Smooth muscle cell (in vitro differentiated cells): Measurements from ENCODE around the gene MT1E. TPM values are rescaled to one million over a fixed set of nuclear protein-coding genes. Genes with fewer than 3 reads are reported as not detected.

Experiments
- DNase-seq: peaks from one replicate; lab custom pipeline; 2025; ENCODE audit not compliant: unreplicated experiment; lab: John Stamatoyannopoulos, UW
- H2AFZ ChIP-seq: fragments of 200-600 bp; sonication (generic); 2 replicates; pipeline ENCODE4 v1.6.0; 2016; ENCODE audit warnings: antibody characterized with exemption, low read depth, mild to moderate bottlenecking
- H3F3A ChIP-seq: fragments of 200-600 bp; sonication (generic); 2 replicates; pipeline ENCODE4 v1.6.0; 2017; ENCODE audit warnings: antibody characterized with exemption, low read depth
- H3K27ac ChIP-seq: fragments of 200-600 bp; sonication (generic); 2 replicates; pipeline ENCODE4 v1.5.1; 2016; ENCODE audit warnings: low read depth, mild to moderate bottlenecking
- H3K27me3 ChIP-seq: fragments of 200-600 bp; sonication (generic); 2 replicates; pipeline ENCODE4 v1.6.1; 2016; ENCODE audit warnings: low read depth, mild to moderate bottlenecking
- H3K36me3 ChIP-seq: fragments of 200-600 bp; sonication (generic); 2 replicates; pipeline ENCODE4 v1.5.1; 2016; ENCODE audit warnings: low read depth
- H3K4me1 ChIP-seq: fragments of 200-600 bp; sonication (generic); 2 replicates; pipeline ENCODE4 v1.5.1; 2016; ENCODE audit warnings: low read depth
- H3K4me2 ChIP-seq: fragments of 200-600 bp; sonication (generic); 2 replicates; pipeline ENCODE4 v1.6.0; 2016; ENCODE audit warnings: mild to moderate bottlenecking
- H3K4me3 ChIP-seq: fragments of 200-600 bp; sonication (generic); 2 replicates; pipeline ENCODE4 v1.5.1; 2016; ENCODE audit warnings: mild to moderate bottlenecking
- H3K79me2 ChIP-seq: fragments of 200-600 bp; sonication (generic); 2 replicates; pipeline ENCODE4 v1.6.0; 2016; ENCODE audit warnings: low read depth, mild to moderate bottlenecking
- H3K9ac ChIP-seq: fragments of 200-600 bp; sonication (generic); 2 replicates; pipeline ENCODE4 v1.6.0; 2016; ENCODE audit warnings: low read depth
- H3K9me3 ChIP-seq: fragments of 200-600 bp; sonication (generic); replicated peaks from 2 replicates; pipeline ENCODE4 v1.5.1; 2016; ENCODE audit warnings: low read depth
- H4K20me1 ChIP-seq: fragments of 200-600 bp; sonication (generic); 2 replicates; pipeline ENCODE4 v1.6.0; 2016; ENCODE audit warnings: low read depth
- WGBS: methylation state at CpG from one replicate; pipeline ENCODE4 v1.1.7; 2016; ENCODE audit warnings: low lambda C conversion rate; 5-methylcytosine and 5-hydroxymethylcytosine counted together
- polyA plus RNA-seq: library from polyadenylated mRNA; unstranded; fragments of >200 nt; fragmentation: Nextera tagmentation; extraction: Ambion mirVana; gene quantifications from 2 replicates; pipeline ENCODE4 v1.2.1, GENCODE V29; 2016
- total RNA-seq: library from RNA; depleted of rRNA; stranded (reverse); fragments of >200 nt; gene quantifications from 2 replicates; pipeline ENCODE4 v1.2.3, GENCODE V29; 2014
- TF ChIP-seq, protein P1 (sequence below): fragments of 200-600 bp; sonication (generic); IDR thresholded peaks from 2 replicates; pipeline ENCODE4 v1.5.1; 2017; ENCODE audit warnings: borderline replicate concordance, mild to moderate bottlenecking, antibody characterized with exemption; ENCODE audit not compliant: insufficient read depth, poor library complexity, severe bottlenecking

Gene MT1E
- total and polyA plus RNA-seq, 2 experiments from 2014 or later = 2.0 to 10.3 TPM

GRCh38 chr16:56608043-56608875 lies 17.3 kb upstream of the MT1E start, which contains the start of gene MT2A:
Gene MT2A, plus strand, starts transcription at chr16:56608584. Its CDS starts 72 bp downstream, at chr16:56608656.
- no peaks in the 10 kb centered on the region for H3K36me3 ChIP-seq
- no peaks in the 10 kb centered on the region for H3K79me2 ChIP-seq
- peak; percentile 68 for DNase-seq
- H3K27me3 ChIP-seq = no peaks in the 10 kb centered on the region
- H3K4me2 ChIP-seq = peak within 1 kb of the TSS; percentile 88
- H3K9ac ChIP-seq = peak within 1 kb of the TSS; percentile 58
- H3F3A ChIP-seq = peaks cover 23% of the 10 kb centered on the region
- WGBS = 7% methylated on average over 62 of the region's 62 CpGs
- H3K9me3 ChIP-seq = no peaks in the 10 kb centered on the region
- no peak within 1 kb of the TSS for H2AFZ ChIP-seq
- peaks cover 18% of the 10 kb centered on the region for H3K4me1 ChIP-seq
- H3K27ac ChIP-seq = peak within 1 kb of the TSS; percentile 93
- TF ChIP-seq, protein P1, sequence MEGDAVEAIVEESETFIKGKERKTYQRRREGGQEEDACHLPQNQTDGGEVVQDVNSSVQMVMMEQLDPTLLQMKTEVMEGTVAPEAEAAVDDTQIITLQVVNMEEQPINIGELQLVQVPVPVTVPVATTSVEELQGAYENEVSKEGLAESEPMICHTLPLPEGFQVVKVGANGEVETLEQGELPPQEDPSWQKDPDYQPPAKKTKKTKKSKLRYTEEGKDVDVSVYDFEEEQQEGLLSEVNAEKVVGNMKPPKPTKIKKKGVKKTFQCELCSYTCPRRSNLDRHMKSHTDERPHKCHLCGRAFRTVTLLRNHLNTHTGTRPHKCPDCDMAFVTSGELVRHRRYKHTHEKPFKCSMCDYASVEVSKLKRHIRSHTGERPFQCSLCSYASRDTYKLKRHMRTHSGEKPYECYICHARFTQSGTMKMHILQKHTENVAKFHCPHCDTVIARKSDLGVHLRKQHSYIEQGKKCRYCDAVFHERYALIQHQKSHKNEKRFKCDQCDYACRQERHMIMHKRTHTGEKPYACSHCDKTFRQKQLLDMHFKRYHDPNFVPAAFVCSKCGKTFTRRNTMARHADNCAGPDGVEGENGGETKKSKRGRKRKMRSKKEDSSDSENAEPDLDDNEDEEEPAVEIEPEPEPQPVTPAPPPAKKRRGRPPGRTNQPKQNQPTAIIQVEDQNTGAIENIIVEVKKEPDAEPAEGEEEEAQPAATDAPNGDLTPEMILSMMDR = no peak
- H3K4me3 ChIP-seq = peak within 1 kb of the TSS; percentile 57
- no peaks in the 10 kb centered on the region for H4K20me1 ChIP-seq

DNA sequence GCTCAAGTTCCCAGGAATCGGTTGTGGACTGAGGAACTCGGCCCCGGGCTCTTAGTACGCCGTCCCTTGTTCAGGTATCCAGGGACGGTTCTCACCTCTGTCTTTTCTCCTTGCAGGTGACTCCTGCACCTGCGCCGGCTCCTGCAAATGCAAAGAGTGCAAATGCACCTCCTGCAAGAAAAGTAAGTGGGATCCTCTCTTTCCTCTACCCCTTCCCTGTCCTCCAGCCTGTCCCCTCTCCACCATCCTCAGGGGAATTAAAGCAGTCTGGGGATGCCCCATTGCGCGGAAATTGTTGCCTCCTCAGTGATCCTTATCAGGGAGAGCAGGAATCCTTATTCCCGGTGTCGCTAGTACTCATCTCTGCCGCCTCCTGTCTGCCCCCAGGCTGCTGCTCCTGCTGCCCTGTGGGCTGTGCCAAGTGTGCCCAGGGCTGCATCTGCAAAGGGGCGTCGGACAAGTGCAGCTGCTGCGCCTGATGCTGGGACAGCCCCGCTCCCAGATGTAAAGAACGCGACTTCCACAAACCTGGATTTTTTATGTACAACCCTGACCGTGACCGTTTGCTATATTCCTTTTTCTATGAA lies 16.6 kb upstream of the MT1E start:
- peak overlapping the region; percentile 92 for H3K27ac ChIP-seq
- H3K4me3 ChIP-seq = peak overlapping the region; percentile 57
- no peaks in the 10 kb centered on the region for H3K27me3 ChIP-seq
- TF ChIP-seq, protein P1 = no peak
- H3F3A ChIP-seq = peaks cover 23% of the 10 kb centered on the region
- H4K20me1 ChIP-seq = no peaks in the 10 kb centered on the region
- H2AFZ ChIP-seq = no peak overlapping the region
- WGBS = 9% methylated on average over 21 of the region's 21 CpGs
- no peak for DNase-seq
- no peaks in the 10 kb centered on the region for H3K36me3 ChIP-seq
- H3K4me2 ChIP-seq = peak overlapping the region; percentile 88
- peak overlapping the region; percentile 53 for H3K9ac ChIP-seq
- no peaks in the 10 kb centered on the region for H3K79me2 ChIP-seq
- peaks cover 18% of the 10 kb centered on the region for H3K4me1 ChIP-seq
- no peaks in the 10 kb centered on the region for H3K9me3 ChIP-seq

DNA sequence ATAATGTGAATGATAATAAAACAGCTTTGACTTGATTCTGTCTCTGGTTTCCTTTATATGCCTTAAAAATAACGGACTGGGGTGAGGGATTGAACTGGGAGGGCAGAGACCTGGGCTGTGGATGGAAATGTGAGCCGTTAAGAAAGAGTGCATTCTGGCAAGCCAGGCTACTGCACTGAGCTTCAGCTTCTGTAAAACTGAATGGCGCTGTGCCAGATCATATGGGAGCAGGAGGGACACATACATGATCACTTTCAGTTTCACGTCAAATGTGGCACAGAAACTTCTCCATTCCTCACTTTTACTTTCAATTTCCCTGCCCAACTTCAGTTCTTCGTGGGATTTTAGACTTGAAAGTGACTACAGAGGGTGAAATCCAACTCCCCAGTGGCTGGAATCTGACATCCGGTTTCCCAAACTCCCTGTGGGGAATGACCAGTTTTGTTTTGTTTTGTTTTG lies 16.1 kb upstream of the MT1E start:
- peak overlapping the region; percentile 88 for H3K4me2 ChIP-seq
- no peaks in the 10 kb centered on the region for H3K79me2 ChIP-seq
- peak overlapping the region; percentile 92 for H3K27ac ChIP-seq
- no peaks in the 10 kb centered on the region for H3K9me3 ChIP-seq
- H3K9ac ChIP-seq = peak overlapping the region; percentile 53
- H3K4me1 ChIP-seq = peaks cover 18% of the 10 kb centered on the region
- no peak for DNase-seq
- TF ChIP-seq, protein P1 = no peak
- no peaks in the 10 kb centered on the region for H4K20me1 ChIP-seq
- 3% methylated on average over 6 of the region's 6 CpGs for WGBS
- H3K36me3 ChIP-seq = no peaks in the 10 kb centered on the region
- H3K27me3 ChIP-seq = no peaks in the 10 kb centered on the region
- peak overlapping the region; percentile 57 for H3K4me3 ChIP-seq
- no peak overlapping the region for H2AFZ ChIP-seq
- H3F3A ChIP-seq = peaks cover 23% of the 10 kb centered on the region
